ENCODE measurements around the gene HMGCS2.

The HMGCS2 gene

DNA sequence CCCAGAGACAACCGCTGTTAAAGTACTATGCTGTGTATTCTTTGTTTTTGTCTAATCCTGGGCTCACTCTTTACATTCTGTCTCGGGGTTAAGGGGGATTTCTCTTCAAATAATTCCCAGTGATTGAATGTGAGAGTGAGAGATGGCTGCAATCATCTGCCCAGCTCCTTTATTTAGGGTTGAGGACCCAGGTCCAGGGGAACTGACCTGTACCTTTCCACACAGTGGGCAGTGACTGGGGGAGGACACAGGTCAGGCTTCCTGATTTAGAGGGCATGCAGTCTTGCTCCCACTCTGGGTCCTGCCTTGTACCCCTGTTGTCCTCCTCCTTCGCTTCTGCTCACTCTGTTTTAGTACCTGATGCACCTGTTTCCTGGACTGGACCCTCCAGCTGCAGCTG, 35.0 kb downstream of the HMGCS2 start:
- Histone ChIP-seq H3K27me3 (ENCODE audit: insufficient read depth, low read length, poor library complexity) (no peaks in the 10 kb centered on the region), H4K20me1 (ENCODE audit: insufficient read depth, low read length) (peaks cover 64% of the 10 kb centered on the region), H3K4me2 (ENCODE audit: insufficient read depth, low read length) (no peak overlapping the region), H3K9me3 (ENCODE audit: insufficient read depth, low read length, severe bottlenecking) (no peaks in the 10 kb centered on the region), H3K79me2 (ENCODE audit: insufficient read depth, low read length) (peaks cover 12% of the 10 kb centered on the region), H3K4me1 (ENCODE audit: insufficient read depth, low read length) (no peaks in the 10 kb centered on the region), H3K27ac (ENCODE audit: low read length) (no peak overlapping the region), H3K36me3 (ENCODE audit: insufficient read depth, low read length) (peaks cover 99% of the 10 kb centered on the region), H3K4me3 (ENCODE audit: low read depth in 1 of 2, low read length in 2 of 2) (no peak overlapping the region), H2AFZ (ENCODE audit: low read depth, low read length) (no peak overlapping the region), H3K9ac (ENCODE audit: low read depth, low read length) (no peak overlapping the region)
- no peak for DNase-seq
- no peak for TF ChIP-seq EZH2 (IDR thresholded peaks at IDR 0.05; ENCODE audit: borderline replicate concordance, low read depth, low read length, severe bottlenecking)
- TF ChIP-seq, protein P1, sequence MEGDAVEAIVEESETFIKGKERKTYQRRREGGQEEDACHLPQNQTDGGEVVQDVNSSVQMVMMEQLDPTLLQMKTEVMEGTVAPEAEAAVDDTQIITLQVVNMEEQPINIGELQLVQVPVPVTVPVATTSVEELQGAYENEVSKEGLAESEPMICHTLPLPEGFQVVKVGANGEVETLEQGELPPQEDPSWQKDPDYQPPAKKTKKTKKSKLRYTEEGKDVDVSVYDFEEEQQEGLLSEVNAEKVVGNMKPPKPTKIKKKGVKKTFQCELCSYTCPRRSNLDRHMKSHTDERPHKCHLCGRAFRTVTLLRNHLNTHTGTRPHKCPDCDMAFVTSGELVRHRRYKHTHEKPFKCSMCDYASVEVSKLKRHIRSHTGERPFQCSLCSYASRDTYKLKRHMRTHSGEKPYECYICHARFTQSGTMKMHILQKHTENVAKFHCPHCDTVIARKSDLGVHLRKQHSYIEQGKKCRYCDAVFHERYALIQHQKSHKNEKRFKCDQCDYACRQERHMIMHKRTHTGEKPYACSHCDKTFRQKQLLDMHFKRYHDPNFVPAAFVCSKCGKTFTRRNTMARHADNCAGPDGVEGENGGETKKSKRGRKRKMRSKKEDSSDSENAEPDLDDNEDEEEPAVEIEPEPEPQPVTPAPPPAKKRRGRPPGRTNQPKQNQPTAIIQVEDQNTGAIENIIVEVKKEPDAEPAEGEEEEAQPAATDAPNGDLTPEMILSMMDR (IDR thresholded peaks at IDR 0.05; ENCODE audit: borderline replicate concordance, extremely low read depth, low read length, poor library complexity, severe bottlenecking), result no peak
- no peak for ATAC-seq (ENCODE audit: insufficient read depth, low read depth)

- peaks cover 70% of the 10 kb centered on the region for H4K20me1 ChIP-seq (ENCODE audit: insufficient read depth, low read length)
- peaks cover 12% of the 10 kb centered on the region for H3K79me2 ChIP-seq (ENCODE audit: insufficient read depth, low read length)
- H2AFZ ChIP-seq (ENCODE audit: low read depth, low read length), result no peak overlapping the region
- H3K4me1 ChIP-seq (ENCODE audit: insufficient read depth, low read length), result no peaks in the 10 kb centered on the region
- no peaks in the 10 kb centered on the region for H3K27me3 ChIP-seq (ENCODE audit: insufficient read depth, low read length, poor library complexity)
- H3K4me3 ChIP-seq (ENCODE audit: low read depth in 1 of 2, low read length in 2 of 2), result no peak overlapping the region
- TF ChIP-seq, protein P1 (IDR thresholded peaks at IDR 0.05; ENCODE audit: borderline replicate concordance, extremely low read depth, low read length, poor library complexity, severe bottlenecking), result no peak
- TF ChIP-seq EZH2 (IDR thresholded peaks at IDR 0.05; ENCODE audit: borderline replicate concordance, low read depth, low read length, severe bottlenecking), result no peak
- no peak for DNase-seq
- H3K27ac ChIP-seq (ENCODE audit: low read length), result no peak overlapping the region
- H3K4me2 ChIP-seq (ENCODE audit: insufficient read depth, low read length), result no peak overlapping the region
- H3K9me3 ChIP-seq (ENCODE audit: insufficient read depth, low read length, severe bottlenecking), result no peaks in the 10 kb centered on the region
- no peak overlapping the region for H3K9ac ChIP-seq (ENCODE audit: low read depth, low read length)
- no peak for ATAC-seq (ENCODE audit: insufficient read depth, low read depth)
- peaks cover 99% of the 10 kb centered on the region for H3K36me3 ChIP-seq (ENCODE audit: insufficient read depth, low read length)
Measured at GRCh38 chr1:119732465-119733168, 36.1 kb downstream of the HMGCS2 start.

- no peak overlapping the region for H3K4me3 ChIP-seq (ENCODE audit: low read depth in 1 of 2, low read length in 2 of 2)
- H3K4me1 ChIP-seq (ENCODE audit: insufficient read depth, low read length), result no peaks in the 10 kb centered on the region
- TF ChIP-seq, protein P1 (IDR thresholded peaks at IDR 0.05; ENCODE audit: borderline replicate concordance, extremely low read depth, low read length, poor library complexity, severe bottlenecking), result no peak
- no peak for TF ChIP-seq EZH2 (IDR thresholded peaks at IDR 0.05; ENCODE audit: borderline replicate concordance, low read depth, low read length, severe bottlenecking)
- peaks cover 97% of the 10 kb centered on the region for H3K36me3 ChIP-seq (ENCODE audit: insufficient read depth, low read length)
- no peak overlapping the region for H3K4me2 ChIP-seq (ENCODE audit: insufficient read depth, low read length)
- ATAC-seq (ENCODE audit: insufficient read depth, low read depth) (no peak), DNase-seq (no peak)
- no peak overlapping the region for H3K27ac ChIP-seq (ENCODE audit: low read length)
- no peak overlapping the region for H2AFZ ChIP-seq (ENCODE audit: low read depth, low read length)
- peaks cover 70% of the 10 kb centered on the region for H4K20me1 ChIP-seq (ENCODE audit: insufficient read depth, low read length)
- H3K9me3 ChIP-seq (ENCODE audit: insufficient read depth, low read length, severe bottlenecking), result no peaks in the 10 kb centered on the region
- no peaks in the 10 kb centered on the region for H3K27me3 ChIP-seq (ENCODE audit: insufficient read depth, low read length, poor library complexity)
- H3K79me2 ChIP-seq (ENCODE audit: insufficient read depth, low read length), result peaks cover 13% of the 10 kb centered on the region
- H3K9ac ChIP-seq (ENCODE audit: low read depth, low read length), result no peak overlapping the region
Measured at GRCh38 chr1:119731741-119732430, 36.8 kb downstream of the HMGCS2 start.
